Sigmoid colon (tissue), 3 donors: ENCODE results near the gene KREMEN2.

Source experiments
- POLR2A ChIP-seq, 2 donors: fragments of 450-650 bp; IDR thresholded peaks; one replicate each; pipeline ENCODE4 v1.6.1; 2016; ENCODE audit warnings: antibody characterized with exemption in 2 of 2, mild to moderate bottlenecking in 2 of 2, moderate library complexity in 2 of 2
- TF ChIP-seq, protein P1 (sequence below), 4 experiments: fragments of 450-650 bp in 3 of 4; fragments of 200-600 bp in 1 of 4; IDR thresholded peaks; one replicate each; pipeline ENCODE4 v1.5.1; 2016 to 2019; ENCODE audit warnings: antibody characterized with exemption in 4 of 4, mild to moderate bottlenecking in 3 of 4, moderate library complexity in 2 of 4

DNA sequence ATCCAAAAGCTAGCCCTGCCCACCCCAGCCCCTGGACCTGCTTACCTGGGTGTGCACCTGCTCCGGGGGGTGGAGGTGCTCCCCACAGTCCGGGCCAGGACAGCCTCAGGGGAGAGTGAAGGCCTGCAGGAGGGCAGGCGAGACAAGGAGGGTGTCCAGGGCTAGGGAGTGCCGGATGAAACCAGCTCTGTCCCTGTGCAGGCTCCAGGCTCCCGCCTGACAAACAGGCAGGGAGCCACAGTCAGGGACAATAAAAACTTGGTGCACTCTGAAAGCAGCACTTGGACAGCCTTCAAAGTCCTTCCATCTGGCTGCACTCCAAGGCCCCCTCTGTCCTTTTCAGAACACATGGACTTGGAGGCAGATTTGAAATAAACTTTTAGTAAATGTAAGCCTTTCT, 9.0 kb downstream of the KREMEN2 start:
- TF ChIP-seq, protein P1, sequence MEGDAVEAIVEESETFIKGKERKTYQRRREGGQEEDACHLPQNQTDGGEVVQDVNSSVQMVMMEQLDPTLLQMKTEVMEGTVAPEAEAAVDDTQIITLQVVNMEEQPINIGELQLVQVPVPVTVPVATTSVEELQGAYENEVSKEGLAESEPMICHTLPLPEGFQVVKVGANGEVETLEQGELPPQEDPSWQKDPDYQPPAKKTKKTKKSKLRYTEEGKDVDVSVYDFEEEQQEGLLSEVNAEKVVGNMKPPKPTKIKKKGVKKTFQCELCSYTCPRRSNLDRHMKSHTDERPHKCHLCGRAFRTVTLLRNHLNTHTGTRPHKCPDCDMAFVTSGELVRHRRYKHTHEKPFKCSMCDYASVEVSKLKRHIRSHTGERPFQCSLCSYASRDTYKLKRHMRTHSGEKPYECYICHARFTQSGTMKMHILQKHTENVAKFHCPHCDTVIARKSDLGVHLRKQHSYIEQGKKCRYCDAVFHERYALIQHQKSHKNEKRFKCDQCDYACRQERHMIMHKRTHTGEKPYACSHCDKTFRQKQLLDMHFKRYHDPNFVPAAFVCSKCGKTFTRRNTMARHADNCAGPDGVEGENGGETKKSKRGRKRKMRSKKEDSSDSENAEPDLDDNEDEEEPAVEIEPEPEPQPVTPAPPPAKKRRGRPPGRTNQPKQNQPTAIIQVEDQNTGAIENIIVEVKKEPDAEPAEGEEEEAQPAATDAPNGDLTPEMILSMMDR (IDR thresholded peaks at IDR 0.05): no peak
- TF ChIP-seq POLR2A (IDR thresholded peaks at IDR 0.05): no peak
